Panc1 (cell line): ENCODE data around the gene RBP5.

Experiments used
- CTCF ChIP-seq: fragments of 450-650 bp; IDR thresholded peaks from 2 replicates; pipeline ENCODE4 v1.5.1; 2017; ENCODE audit warnings: mild to moderate bottlenecking
- REST ChIP-seq, 2 experiments: IDR thresholded peaks; 2 replicates each; pipeline ENCODE4 v1.6.1; 2011 to 2012; ENCODE audit warnings: low read depth in 2 of 2, control low read depth in 1 of 2, low read length in 1 of 2, mild to moderate bottlenecking in 1 of 2, moderate library complexity in 1 of 2; ENCODE audit not compliant: insufficient read depth in 1 of 2
- TCF7L2 ChIP-seq: IDR thresholded peaks from 2 replicates; pipeline ENCODE4 v1.6.1; 2011; ENCODE audit warnings: mild to moderate bottlenecking, low read depth, low read length, inconsistent platforms

GRCh38 chr12:7154901-7155470 is 26.3 kb upstream of the RBP5 start:
- TF ChIP-seq CTCF: no peak
- TF ChIP-seq REST (IDR thresholded peaks at IDR 0.05; ENCODE audit: insufficient read depth in 1 of 2, low read depth in 2 of 2, low read length in 1 of 2): no peak
- no peak for TF ChIP-seq TCF7L2
